Measurements from ENCODE around the gene CHMP1B.

DNA sequence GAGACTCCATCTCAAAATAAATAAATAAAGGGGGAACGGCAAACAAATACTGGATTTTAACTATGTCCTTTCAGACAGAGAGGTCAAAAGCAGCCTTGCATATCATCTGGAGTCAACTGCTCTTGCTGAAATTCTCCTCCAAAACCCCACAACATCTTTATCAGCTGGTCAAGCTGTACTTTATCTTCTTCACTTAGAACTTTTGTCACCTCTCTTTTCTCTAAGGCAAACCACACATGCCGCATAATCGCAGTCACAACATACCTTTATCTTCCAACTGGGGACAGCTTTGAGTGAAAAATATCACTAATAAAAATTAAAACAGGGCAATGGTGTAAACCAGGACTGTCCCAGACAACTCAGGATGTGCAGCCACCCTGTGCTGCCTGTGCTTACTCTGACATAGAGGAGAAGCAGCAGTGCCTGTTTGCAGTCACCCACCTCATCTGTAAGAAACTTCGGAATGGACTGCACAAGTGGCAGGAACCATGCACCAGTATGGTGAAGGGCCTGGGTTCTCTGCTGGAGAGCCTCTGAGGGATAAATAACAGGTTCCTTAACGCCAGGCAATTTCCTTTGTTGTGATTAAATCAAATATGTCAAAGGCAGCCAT is 50.7 kb downstream of the CHMP1B start:
- TF ChIP-seq CTCF (IDR thresholded peaks at IDR 0.05) (no peak), POLR2A (IDR thresholded peaks at IDR 0.05) (no peak)
